Nephron (organoid): ENCODE results near the gene PITX1.
"Not testable (repeated sequence)": the region's sequence is repeated elsewhere in the genome, so short reads cannot be mapped to it uniquely, and the experiment has no call there.

Source experiments
- H3K27ac Mint-ChIP-seq, 3 experiments: 2 replicates each; pipeline ENCODE4 v1.8.0; 2020; ENCODE audit warnings: mixed read lengths in 3 of 3, mild to moderate bottlenecking in 2 of 3, moderate library complexity in 1 of 3
- H3K27me3 Mint-ChIP-seq: 2 replicates; pipeline ENCODE4 v1.8.0; 2021; ENCODE audit warnings: low read depth, mild to moderate bottlenecking, moderate library complexity, mixed read lengths
- H3K36me3 Mint-ChIP-seq: 2 replicates; pipeline ENCODE4 v1.8.0; 2020; ENCODE audit warnings: low read depth, mixed read lengths
- H3K4me1 Mint-ChIP-seq: 2 replicates; pipeline ENCODE4 v1.8.0; 2020; ENCODE audit warnings: mixed read lengths
- H3K4me3 Mint-ChIP-seq, 3 experiments: 2 replicates each; pipeline ENCODE4 v1.8.0; 2020; ENCODE audit warnings: mild to moderate bottlenecking in 3 of 3, mixed read lengths in 3 of 3, moderate library complexity in 2 of 3
- H3K9me3 Mint-ChIP-seq: 2 replicates; pipeline ENCODE4 v1.8.0; 2020; ENCODE audit warnings: mixed read lengths
- CTCF ChIP-seq, 3 experiments: fragments of 200-600 bp; sonication (generic); IDR thresholded peaks; one replicate each; pipeline ENCODE4 v1.5.0; 2021; ENCODE audit warnings: antibody characterized with exemption in 3 of 3; ENCODE audit not compliant: unreplicated experiment in 3 of 3

The PITX1 gene

GRCh38 chr5:135007749-135008363 lies 26.2 kb downstream of the PITX1 start:
- Mint-ChIP-seq H3K27me3 (peaks cover 14% of the 10 kb centered on the region), H3K36me3 (no peaks in the 10 kb centered on the region), H3K4me1 (no peaks in the 10 kb centered on the region), H3K4me3 (no peak overlapping the region), H3K27ac (no peak overlapping the region), H3K9me3 (no peaks in the 10 kb centered on the region)
- no peak for TF ChIP-seq CTCF (IDR thresholded peaks at IDR 0.05; ENCODE audit: unreplicated experiment in 3 of 3)

- no peak for TF ChIP-seq CTCF (IDR thresholded peaks at IDR 0.05; ENCODE audit: unreplicated experiment in 3 of 3)
- Mint-ChIP-seq H3K4me1 (no peaks in the 10 kb centered on the region), H3K4me3 (no peak overlapping the region), H3K27me3 (peaks cover 17% of the 10 kb centered on the region), H3K36me3 (no peaks in the 10 kb centered on the region), H3K27ac (no peak overlapping the region), H3K9me3 (peaks cover 5% of the 10 kb centered on the region)
These were observed 26.7 kb downstream of the PITX1 start for GRCh38 chr5:135007305-135007704.

- Mint-ChIP-seq H3K36me3 (no peaks in the 10 kb centered on the region), H3K4me1 (no peaks in the 10 kb centered on the region), H3K9me3 (peaks cover 16% of the 10 kb centered on the region), H3K27me3 (peaks cover 19% of the 10 kb centered on the region), H3K27ac (no peak overlapping the region), H3K4me3 (no peak overlapping the region)
- no peak for TF ChIP-seq CTCF (IDR thresholded peaks at IDR 0.05; ENCODE audit: unreplicated experiment in 3 of 3)
These were observed 29.0 kb downstream of the PITX1 start for GRCh38 chr5:135005076-135005475.

- Mint-ChIP-seq H3K4me3 (no peak overlapping the region), H3K4me1 (no peaks in the 10 kb centered on the region), H3K9me3 (peaks cover 17% of the 10 kb centered on the region), H3K27me3 (peaks cover 21% of the 10 kb centered on the region), H3K27ac (no peak overlapping the region), H3K36me3 (no peaks in the 10 kb centered on the region)
- TF ChIP-seq CTCF (IDR thresholded peaks at IDR 0.05; ENCODE audit: unreplicated experiment in 3 of 3) = no peak
These were observed 29.7 kb downstream of the PITX1 start for GRCh38 chr5:135004376-135004775.

- H3K36me3 Mint-ChIP-seq, H3K27ac Mint-ChIP-seq, H3K4me1 Mint-ChIP-seq, H3K4me3 Mint-ChIP-seq: not testable (repeated sequence)
- Mint-ChIP-seq H3K9me3 (peaks cover 20% of the 10 kb centered on the region), H3K27me3 (peaks cover 13% of the 10 kb centered on the region)
These were observed 36.0 kb downstream of the PITX1 start for GRCh38 chr5:134998068-134998467.

DNA sequence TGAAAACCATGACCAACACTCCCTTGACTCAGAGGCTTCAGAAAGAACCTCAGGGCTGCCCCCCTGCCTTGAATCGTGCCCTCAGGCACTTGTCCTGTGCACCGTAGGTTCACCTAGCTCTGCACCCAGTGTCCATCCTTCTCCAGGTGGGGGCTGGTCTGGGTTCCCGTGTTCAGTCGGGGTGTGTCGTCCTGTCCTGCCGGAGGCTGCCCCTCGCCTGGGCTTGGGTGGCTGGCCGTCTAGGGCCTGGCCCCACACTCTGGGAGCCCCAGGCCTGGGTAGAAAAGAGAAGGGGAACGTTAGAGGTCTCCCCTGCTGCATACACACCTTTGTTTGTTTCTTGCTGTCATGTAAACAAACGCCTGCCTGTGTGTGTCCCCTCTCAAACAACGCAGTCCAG lies 37.0 kb downstream of the PITX1 start:
- no peaks in the 10 kb centered on the region for H3K36me3 Mint-ChIP-seq
- H3K27ac Mint-ChIP-seq = no peak overlapping the region
- TF ChIP-seq CTCF (IDR thresholded peaks at IDR 0.05; ENCODE audit: unreplicated experiment in 3 of 3) = no peak
- H3K4me1 Mint-ChIP-seq = no peaks in the 10 kb centered on the region
- no peak overlapping the region for H3K4me3 Mint-ChIP-seq
- H3K27me3 Mint-ChIP-seq = peaks cover 8% of the 10 kb centered on the region
- H3K9me3 Mint-ChIP-seq = peaks cover 14% of the 10 kb centered on the region
